Vagina (tissue), 2 donors: Measurements from ENCODE around the gene LCLAT1.

Experiments used
- CTCF ChIP-seq, 3 experiments: fragments of 450-650 bp in 2 of 3; fragments of 200-600 bp in 1 of 3; sonication (generic) in 1 of 3; IDR thresholded peaks; one replicate each; pipeline ENCODE4 v1.5.1; 2017 to 2019; ENCODE audit warnings: antibody characterized with exemption in 3 of 3, mild to moderate bottlenecking in 2 of 3, moderate library complexity in 2 of 3
- POLR2A ChIP-seq, 2 donors: fragments of 450-650 bp; IDR thresholded peaks; one replicate each; pipeline ENCODE4 v1.6.1; 2017; ENCODE audit warnings: antibody characterized with exemption in 2 of 2, mild to moderate bottlenecking in 2 of 2, moderate library complexity in 2 of 2
- POLR2AphosphoS5 ChIP-seq, 2 donors: sonication (generic); formaldehyde crosslinking; IDR thresholded peaks; one replicate each; pipeline ENCODE4 v1.9.0; 2017; ENCODE audit warnings: antibody characterized with exemption in 2 of 2, mild to moderate bottlenecking in 2 of 2, low read depth in 1 of 2; ENCODE audit not compliant: insufficient read depth in 1 of 2

DNA sequence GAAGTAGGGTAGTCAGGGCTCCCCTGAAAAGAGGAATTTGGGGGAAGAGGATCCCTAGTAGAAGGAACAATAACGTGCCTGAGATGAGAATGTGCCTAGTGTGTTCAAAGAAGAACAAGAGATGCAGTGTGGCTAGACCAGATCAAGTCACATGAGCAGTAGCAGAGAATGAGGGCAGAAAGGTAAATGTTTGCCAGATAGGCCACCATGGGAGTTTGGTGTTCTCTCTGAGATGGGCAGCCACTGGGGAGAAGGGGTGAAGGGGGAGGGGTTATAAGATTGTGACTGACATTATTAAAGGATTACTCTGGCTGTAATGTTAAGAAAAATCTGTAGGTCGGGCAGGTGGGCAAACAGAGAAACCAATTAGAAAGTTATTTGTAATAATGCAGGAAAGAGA, 166.0 kb downstream of the LCLAT1 start:
- TF ChIP-seq POLR2AphosphoS5 (IDR thresholded peaks at IDR 0.05; ENCODE audit: insufficient read depth in 1 of 2, low read depth in 1 of 2) (no peak), POLR2A (IDR thresholded peaks at IDR 0.05) (no peak), CTCF (IDR thresholded peaks at IDR 0.05) (no peak)
